ENCODE measurements around the gene THEM4.

The THEM4 gene

GRCh38 chr1:151837197-151837596, 72.1 kb downstream of the THEM4 start:
- DNase-seq (ENCODE audit: low spot score): no peak

- DNase-seq (ENCODE audit: low spot score): no peak
These were observed 73.7 kb downstream of the THEM4 start for GRCh38 chr1:151835596-151835995.

GRCh38 chr1:151834239-151834638, 75.1 kb downstream of the THEM4 start:
- DNase-seq (ENCODE audit: low spot score): no peak

GRCh38 chr1:151833172-151833900, 76.0 kb downstream of the THEM4 start:
- no peak for DNase-seq (ENCODE audit: low spot score)

- peak; percentile 74 for DNase-seq (ENCODE audit: low spot score)
These were observed 76.9 kb downstream of the THEM4 start for GRCh38 chr1:151832318-151832980.

GRCh38 chr1:151831605-151832004, 77.7 kb downstream of the THEM4 start, which contains the start of gene RORC:
TSS of gene RORC (minus strand) at chr1:151831802. CDS start at chr1:151831764, 38 bp downstream.
- DNase-seq (ENCODE audit: low spot score): no peak

- no peak for DNase-seq (ENCODE audit: low spot score)
These were observed 78.1 kb downstream of the THEM4 start for GRCh38 chr1:151831256-151831591.

- DNase-seq (ENCODE audit: low spot score): no peak
These were observed 79.3 kb downstream of the THEM4 start for GRCh38 chr1:151830055-151830454.

- DNase-seq (ENCODE audit: low spot score): no peak
These were observed 79.8 kb downstream of the THEM4 start for GRCh38 chr1:151829352-151830046.

GRCh38 chr1:151828921-151829320, 80.4 kb downstream of the THEM4 start:
- DNase-seq (ENCODE audit: low spot score): peak; percentile 64

GRCh38 chr1:151827853-151828252, 81.5 kb downstream of the THEM4 start:
- no peak for DNase-seq (ENCODE audit: low spot score)

GRCh38 chr1:151825751-151826660, 83.3 kb downstream of the THEM4 start:
- no peak for DNase-seq (ENCODE audit: low spot score)

GRCh38 chr1:151825204-151825603, 84.1 kb downstream of the THEM4 start:
- DNase-seq (ENCODE audit: low spot score): no peak

Data from AG08396 (cell line).